IPS-18c (cell line): Measurements from ENCODE around the gene VSX1.
A peak's percentile ranks its signal among the peaks of the same experiment; 100 is the strongest.

Experiments used
- H3K4me3 ChIP-seq: 2 replicates; pipeline ENCODE4 v1.7.0; 2013; ENCODE audit warnings: low read depth, mild to moderate bottlenecking, low read length, moderate library complexity; ENCODE audit not compliant: insufficient read depth
- H3K9me3 ChIP-seq: one replicate; pipeline ENCODE4 v1.6.1; 2013; ENCODE audit warnings: mild to moderate bottlenecking, low read length, moderate library complexity; ENCODE audit not compliant: control insufficient read depth, insufficient read depth

VSX1 gene

GRCh38 chr20:25076731-25077609 lies 5.0 kb downstream of the VSX1 start:
- peak overlapping the region; percentile 30 for H3K4me3 ChIP-seq
- no peaks in the 10 kb centered on the region for H3K9me3 ChIP-seq

GRCh38 chr20:25076201-25076600 lies 5.7 kb downstream of the VSX1 start:
- no peaks in the 10 kb centered on the region for H3K9me3 ChIP-seq
- H3K4me3 ChIP-seq, result no peak overlapping the region

- Histone ChIP-seq H3K9me3 (no peaks in the 10 kb centered on the region), H3K4me3 (no peak overlapping the region)
Observed at GRCh38 chr20:25073544-25073943, 8.4 kb downstream of the VSX1 start.

GRCh38 chr20:25072226-25072811 lies 9.6 kb downstream of the VSX1 start:
- Histone ChIP-seq H3K4me3 (no peak overlapping the region), H3K9me3 (no peaks in the 10 kb centered on the region)

- no peak overlapping the region for H3K4me3 ChIP-seq
- H3K9me3 ChIP-seq, result no peaks in the 10 kb centered on the region
Observed at GRCh38 chr20:25071734-25072133, 10.2 kb downstream of the VSX1 start.

GRCh38 chr20:25070821-25071473 lies 11.0 kb downstream of the VSX1 start:
- Histone ChIP-seq H3K9me3 (no peaks in the 10 kb centered on the region), H3K4me3 (no peak overlapping the region)

- Histone ChIP-seq H3K4me3 (peak overlapping the region; percentile 4; the same call in 1 of the 2 replicates), H3K9me3 (peaks cover 4% of the 10 kb centered on the region)
Observed at GRCh38 chr20:25067102-25067987, 14.6 kb downstream of the VSX1 start.

- no peak overlapping the region for H3K4me3 ChIP-seq
- H3K9me3 ChIP-seq, result peaks cover 4% of the 10 kb centered on the region
Observed at GRCh38 chr20:25066386-25066785, 15.6 kb downstream of the VSX1 start.

- Histone ChIP-seq H3K9me3 (peaks cover 4% of the 10 kb centered on the region), H3K4me3 (no peak overlapping the region)
Observed at GRCh38 chr20:25065625-25066338, 16.2 kb downstream of the VSX1 start.

- no peak overlapping the region for H3K4me3 ChIP-seq
Observed at GRCh38 chr20:25065072-25065624, 16.8 kb downstream of the VSX1 start.

GRCh38 chr20:25064561-25065071 lies 17.3 kb downstream of the VSX1 start:
- peaks cover 4% of the 10 kb centered on the region for H3K9me3 ChIP-seq
- no peak overlapping the region for H3K4me3 ChIP-seq

More at GRCh38 chr20:25065072-25065624, 16.8 kb downstream of the VSX1 start:
- peaks cover 4% of the 10 kb centered on the region for H3K9me3 ChIP-seq

GRCh38 chr20:25063981-25064380 lies 18.0 kb downstream of the VSX1 start:
- H3K9me3 ChIP-seq, result peaks cover 4% of the 10 kb centered on the region
- H3K4me3 ChIP-seq, result no peak overlapping the region

GRCh38 chr20:25063546-25063945 lies 18.4 kb downstream of the VSX1 start:
- H3K4me3 ChIP-seq, result no peak overlapping the region
- peaks cover 4% of the 10 kb centered on the region for H3K9me3 ChIP-seq

GRCh38 chr20:25062841-25063240 lies 19.1 kb downstream of the VSX1 start:
- peaks cover 4% of the 10 kb centered on the region for H3K9me3 ChIP-seq
- H3K4me3 ChIP-seq, result no peak overlapping the region

GRCh38 chr20:25061821-25062530 lies 20.0 kb downstream of the VSX1 start:
- Histone ChIP-seq H3K4me3 (no peak overlapping the region), H3K9me3 (peaks cover 4% of the 10 kb centered on the region)
